ENCODE data around the gene CCDC74B.
"Not testable (repeated sequence)": the region's sequence is repeated elsewhere in the genome, so short reads cannot be mapped to it uniquely, and the experiment has no call there.

Gene CCDC74B

GRCh38 chr2:130145006-130145414, at the start of gene CCDC74B:
Gene CCDC74B (minus strand): TSS chr2:130145112. CDS start chr2:130144996, 116 bp downstream.
- H3K4me3 ChIP-seq (ENCODE audit: low read depth, low read length), result not testable (repeated sequence)

GRCh38 chr2:130193824-130194223, 48.9 kb upstream of the CCDC74B start:
- H3K4me3 ChIP-seq (ENCODE audit: low read depth, low read length), result not testable (repeated sequence)

- not testable (repeated sequence) for H3K4me3 ChIP-seq (ENCODE audit: low read depth, low read length)
These were observed 47.5 kb upstream of the CCDC74B start for GRCh38 chr2:130192451-130192850.

GRCh38 chr2:130191319-130191718, 46.4 kb upstream of the CCDC74B start:
- not testable (repeated sequence) for H3K4me3 ChIP-seq (ENCODE audit: low read depth, low read length)

GRCh38 chr2:130190237-130190636, 45.3 kb upstream of the CCDC74B start:
- no peak overlapping the region for H3K4me3 ChIP-seq (ENCODE audit: low read depth, low read length)

- H3K4me3 ChIP-seq (ENCODE audit: low read depth, low read length), result not testable (repeated sequence)
These were observed 44.0 kb upstream of the CCDC74B start for GRCh38 chr2:130188958-130189357.

- not testable (repeated sequence) for H3K4me3 ChIP-seq (ENCODE audit: low read depth, low read length)
These were observed 43.2 kb upstream of the CCDC74B start for GRCh38 chr2:130187859-130188792.

- no peak overlapping the region for H3K4me3 ChIP-seq (ENCODE audit: low read depth, low read length)
These were observed 42.4 kb upstream of the CCDC74B start for GRCh38 chr2:130187268-130187667.

GRCh38 chr2:130186391-130186790, 41.5 kb upstream of the CCDC74B start:
- H3K4me3 ChIP-seq (ENCODE audit: low read depth, low read length), result no peak overlapping the region

GRCh38 chr2:130185896-130186295, 41.0 kb upstream of the CCDC74B start:
- no peak overlapping the region for H3K4me3 ChIP-seq (ENCODE audit: low read depth, low read length)

GRCh38 chr2:130185436-130185835, 40.5 kb upstream of the CCDC74B start:
- H3K4me3 ChIP-seq (ENCODE audit: low read depth, low read length), result no peak overlapping the region

GRCh38 chr2:130183512-130184373, 38.8 kb upstream of the CCDC74B start:
- no peak overlapping the region for H3K4me3 ChIP-seq (ENCODE audit: low read depth, low read length)

GRCh38 chr2:130182826-130183511, 38.1 kb upstream of the CCDC74B start:
- H3K4me3 ChIP-seq (ENCODE audit: low read depth, low read length), result peak overlapping the region; percentile 30

GRCh38 chr2:130181880-130182682, 37.2 kb upstream of the CCDC74B start, which contains the start of gene MZT2B:
Gene MZT2B (plus strand): TSS chr2:130182262. CDS start chr2:130182283, 21 bp downstream.
- peak within 1 kb of the TSS; percentile 89 for H3K4me3 ChIP-seq (ENCODE audit: low read depth, low read length)

- peak within 1 kb of the TSS; percentile 89 for H3K4me3 ChIP-seq (ENCODE audit: low read depth, low read length)
These were observed 36.5 kb upstream of the CCDC74B start, which contains the start of gene SMPD4 for GRCh38 chr2:130181325-130181879. Gene SMPD4 (minus strand): TSS chr2:130181602. CDS start chr2:130176592, 5,010 bp downstream.

GRCh38 chr2:130180404-130181324, 35.8 kb upstream of the CCDC74B start:
- peak overlapping the region; percentile 89 for H3K4me3 ChIP-seq (ENCODE audit: low read depth, low read length)

GRCh38 chr2:130174866-130175265, 30.0 kb upstream of the CCDC74B start:
- H3K4me3 ChIP-seq (ENCODE audit: low read depth, low read length), result not testable (repeated sequence)

- no peak overlapping the region for H3K4me3 ChIP-seq (ENCODE audit: low read depth, low read length)
These were observed 25.0 kb upstream of the CCDC74B start for GRCh38 chr2:130169896-130170295.

- not testable (repeated sequence) for H3K4me3 ChIP-seq (ENCODE audit: low read depth, low read length)
These were observed 24.3 kb upstream of the CCDC74B start for GRCh38 chr2:130169163-130169562.
